Airway epithelial cell (primary cell): Measurements from ENCODE around the gene YES1. TPM values are rescaled to one million over a fixed set of nuclear protein-coding genes. Genes with fewer than 3 reads are reported as not detected.

ENCODE experiments used
- total RNA-seq: library from RNA; depleted of rRNA; stranded (reverse); fragments of >200 nt; gene quantifications from 2 replicates; pipeline ENCODE4 v1.2.3, GENCODE V29; 2015

The YES1 gene
- total RNA-seq = 139 and 142 TPM in 2 replicates

DNA sequence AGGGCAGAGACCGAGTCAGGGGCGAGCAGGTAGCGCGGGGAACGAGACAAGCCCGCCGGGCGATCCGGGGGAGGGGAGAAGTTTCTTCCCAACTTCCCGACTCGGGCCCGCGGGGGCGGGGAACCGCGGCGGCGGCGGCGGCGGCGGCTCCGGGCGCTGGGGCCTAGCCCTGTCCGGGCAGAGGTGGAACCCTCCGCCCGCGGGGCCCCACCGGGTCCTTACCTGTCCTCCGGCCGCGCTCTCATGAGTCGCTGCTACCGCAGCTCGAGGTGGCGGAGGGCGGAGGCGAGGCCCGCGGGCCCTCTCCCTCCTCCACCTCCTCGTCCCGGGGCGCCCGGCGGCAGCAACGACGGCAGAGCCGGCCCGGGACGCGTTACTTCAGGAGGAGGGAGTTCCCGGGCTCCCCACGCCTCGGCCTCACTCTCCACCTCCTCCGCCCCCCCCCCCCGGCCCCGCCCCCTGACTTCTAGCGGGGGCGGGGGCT lies at the start of gene YES1:
YES1 (minus strand) TSS at position 351 of the 484 bp plus-strand sequence. CDS start 55,415 bp downstream, outside the sequence.

GRCh38 chr18:712401-713134 lies 99.5 kb downstream of the YES1 start, which contains the start of gene ENOSF1:
TSS of gene ENOSF1 (minus strand) at chr18:712630. CDS start at chr18:712587, 43 bp downstream.

Other genes starting within 250 kb of the YES1 start
- not detected in 2 replicates for gene CETN1, start 231.9 kb downstream of the YES1 start, total RNA-seq
- 0.07 TPM in 1 of 2 replicates, not detected in the other for gene CLUL1, start 215.3 kb downstream of the YES1 start, total RNA-seq
- gene TYMS, start 154.6 kb downstream of the YES1 start, total RNA-seq = 22.6 and 36.3 TPM in 2 replicates
- gene ENOSF1, start 99.6 kb downstream of the YES1 start, total RNA-seq = 19.8 and 22.8 TPM in 2 replicates
- gene ADCYAP1, start 92.6 kb upstream of the YES1 start, total RNA-seq = not detected in 2 replicates